Measurements from ENCODE around the gene CRYGN. TPM values are rescaled to one million over a fixed set of nuclear protein-coding genes. Genes with fewer than 3 reads are reported as not detected.

CRYGN gene
- total RNA-seq, 2 donors from 2014 or later, result not detected

DNA sequence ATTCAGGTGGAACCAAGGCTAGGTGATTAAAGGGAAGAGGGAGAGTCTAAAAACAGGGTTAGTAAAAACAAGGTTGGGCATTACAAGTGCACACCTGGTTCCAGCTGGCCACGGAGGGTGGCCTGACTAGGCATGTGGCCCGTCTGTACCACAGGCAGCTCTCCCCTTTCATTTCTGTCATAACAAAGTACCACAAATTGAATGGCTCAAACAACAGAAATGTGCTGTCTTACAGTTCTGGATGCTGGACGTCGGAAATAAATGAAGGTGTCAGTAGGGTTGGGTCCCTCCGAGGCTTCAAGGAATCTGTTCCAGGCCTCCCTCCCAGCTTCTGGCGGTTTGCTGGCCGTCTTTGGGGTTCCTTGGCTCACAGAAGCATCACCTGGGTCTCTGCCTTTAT is 16.7 kb downstream of the CRYGN start:
- H3K4me1 ChIP-seq, result no peaks in the 10 kb centered on the region
- H3K36me3 ChIP-seq, result no peaks in the 10 kb centered on the region
- no peak overlapping the region for H3K9ac ChIP-seq (ENCODE audit: low read depth in 2 of 2, low read length in 2 of 2)
- TF ChIP-seq, protein P1, sequence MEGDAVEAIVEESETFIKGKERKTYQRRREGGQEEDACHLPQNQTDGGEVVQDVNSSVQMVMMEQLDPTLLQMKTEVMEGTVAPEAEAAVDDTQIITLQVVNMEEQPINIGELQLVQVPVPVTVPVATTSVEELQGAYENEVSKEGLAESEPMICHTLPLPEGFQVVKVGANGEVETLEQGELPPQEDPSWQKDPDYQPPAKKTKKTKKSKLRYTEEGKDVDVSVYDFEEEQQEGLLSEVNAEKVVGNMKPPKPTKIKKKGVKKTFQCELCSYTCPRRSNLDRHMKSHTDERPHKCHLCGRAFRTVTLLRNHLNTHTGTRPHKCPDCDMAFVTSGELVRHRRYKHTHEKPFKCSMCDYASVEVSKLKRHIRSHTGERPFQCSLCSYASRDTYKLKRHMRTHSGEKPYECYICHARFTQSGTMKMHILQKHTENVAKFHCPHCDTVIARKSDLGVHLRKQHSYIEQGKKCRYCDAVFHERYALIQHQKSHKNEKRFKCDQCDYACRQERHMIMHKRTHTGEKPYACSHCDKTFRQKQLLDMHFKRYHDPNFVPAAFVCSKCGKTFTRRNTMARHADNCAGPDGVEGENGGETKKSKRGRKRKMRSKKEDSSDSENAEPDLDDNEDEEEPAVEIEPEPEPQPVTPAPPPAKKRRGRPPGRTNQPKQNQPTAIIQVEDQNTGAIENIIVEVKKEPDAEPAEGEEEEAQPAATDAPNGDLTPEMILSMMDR (IDR thresholded peaks at IDR 0.05), result no peak
- H3K27me3 ChIP-seq, result no peaks in the 10 kb centered on the region
- intact Hi-C loops (cut with DNase I), result no loop called here
- no peak overlapping the region for H3K27ac ChIP-seq
- H3K9me3 ChIP-seq, result no peaks in the 10 kb centered on the region
- DNase-seq, result no peak
- no peak overlapping the region for H3K4me3 ChIP-seq

DNA sequence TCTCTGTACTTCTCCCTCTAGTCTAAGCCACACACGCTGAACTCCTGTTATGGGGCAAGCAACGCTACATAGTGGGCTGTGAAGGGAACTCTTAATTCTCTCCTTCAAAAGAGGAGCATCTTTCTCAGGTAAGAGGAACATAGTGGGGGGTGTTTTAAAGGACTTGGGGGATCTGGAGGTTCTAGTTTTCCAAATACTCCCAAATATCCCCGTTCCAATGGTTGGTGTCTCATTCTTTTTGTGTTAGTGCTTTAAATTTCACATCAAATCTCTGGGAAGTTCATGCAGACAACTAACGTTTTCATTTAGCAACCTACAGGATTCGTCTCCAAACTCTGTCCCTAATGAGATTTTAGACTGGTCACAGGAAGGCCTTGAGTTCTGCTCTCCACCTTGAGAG is 17.7 kb downstream of the CRYGN start:
- TF ChIP-seq, protein P1 (IDR thresholded peaks at IDR 0.05), result no peak
- Histone ChIP-seq H3K9me3 (no peaks in the 10 kb centered on the region), H3K27ac (no peak overlapping the region), H3K9ac (ENCODE audit: low read depth in 2 of 2, low read length in 2 of 2) (no peak overlapping the region), H3K4me1 (no peaks in the 10 kb centered on the region), H3K27me3 (no peaks in the 10 kb centered on the region), H3K4me3 (no peak overlapping the region), H3K36me3 (no peaks in the 10 kb centered on the region)
- intact Hi-C loops (cut with DNase I), result no loop called here
- no peak for DNase-seq

DNA sequence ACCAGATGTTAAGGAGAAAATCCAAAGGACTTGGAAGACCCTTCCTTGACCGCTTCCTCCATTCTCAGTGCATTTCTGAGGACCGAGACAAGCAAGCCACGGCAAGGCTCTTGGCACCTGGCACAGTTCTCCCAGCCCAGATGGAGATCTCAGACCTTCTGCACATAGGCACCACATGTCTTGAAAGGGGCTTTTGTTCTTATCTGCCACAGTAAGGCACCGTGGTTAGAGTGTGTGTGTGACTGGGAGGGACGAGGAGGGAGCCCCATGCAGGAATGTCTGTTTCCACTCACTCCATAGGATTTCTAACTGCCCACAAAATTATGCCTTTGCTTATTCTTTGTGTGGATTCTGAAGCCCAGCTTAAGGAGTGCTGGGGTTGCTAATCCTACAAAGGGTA is 19.8 kb downstream of the CRYGN start:
- Histone ChIP-seq H3K36me3 (no peaks in the 10 kb centered on the region), H3K4me3 (no peak overlapping the region), H3K27ac (no peak overlapping the region), H3K27me3 (no peaks in the 10 kb centered on the region), H3K9ac (ENCODE audit: low read depth in 2 of 2, low read length in 2 of 2) (no peak overlapping the region), H3K9me3 (no peaks in the 10 kb centered on the region), H3K4me1 (no peaks in the 10 kb centered on the region)
- TF ChIP-seq, protein P1 (IDR thresholded peaks at IDR 0.05), result no peak
- intact Hi-C loops (cut with DNase I), result no loop called here
- no peak for DNase-seq

DNA sequence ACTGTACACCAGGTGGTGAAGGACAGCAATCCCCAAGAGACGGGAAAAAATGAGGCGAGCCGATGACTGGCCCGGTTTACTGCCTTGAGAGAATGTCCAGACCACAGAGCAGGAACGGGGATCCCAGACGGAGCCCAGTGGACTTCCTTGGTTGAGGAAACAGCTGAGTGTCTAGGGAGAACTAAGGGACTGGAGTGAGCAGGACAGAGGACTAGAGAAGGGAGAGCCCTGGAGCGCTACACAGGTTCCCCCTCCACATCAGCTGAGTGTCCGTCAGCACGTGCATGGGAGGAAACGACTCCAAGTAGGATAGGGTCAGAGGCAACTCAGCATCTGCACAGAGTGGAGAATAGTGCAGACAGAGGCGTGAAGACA is 23.0 kb downstream of the CRYGN start:
- H3K9ac ChIP-seq (ENCODE audit: low read depth in 2 of 2, low read length in 2 of 2), result no peak overlapping the region
- no peak overlapping the region for H3K27ac ChIP-seq
- intact Hi-C loops (cut with DNase I), result no loop called here
- H3K36me3 ChIP-seq, result no peaks in the 10 kb centered on the region
- TF ChIP-seq, protein P1 (IDR thresholded peaks at IDR 0.05), result no peak
- H3K9me3 ChIP-seq, result no peaks in the 10 kb centered on the region
- no peak for DNase-seq
- H3K4me3 ChIP-seq, result no peak overlapping the region
- no peaks in the 10 kb centered on the region for H3K4me1 ChIP-seq
- H3K27me3 ChIP-seq, result no peaks in the 10 kb centered on the region

DNA sequence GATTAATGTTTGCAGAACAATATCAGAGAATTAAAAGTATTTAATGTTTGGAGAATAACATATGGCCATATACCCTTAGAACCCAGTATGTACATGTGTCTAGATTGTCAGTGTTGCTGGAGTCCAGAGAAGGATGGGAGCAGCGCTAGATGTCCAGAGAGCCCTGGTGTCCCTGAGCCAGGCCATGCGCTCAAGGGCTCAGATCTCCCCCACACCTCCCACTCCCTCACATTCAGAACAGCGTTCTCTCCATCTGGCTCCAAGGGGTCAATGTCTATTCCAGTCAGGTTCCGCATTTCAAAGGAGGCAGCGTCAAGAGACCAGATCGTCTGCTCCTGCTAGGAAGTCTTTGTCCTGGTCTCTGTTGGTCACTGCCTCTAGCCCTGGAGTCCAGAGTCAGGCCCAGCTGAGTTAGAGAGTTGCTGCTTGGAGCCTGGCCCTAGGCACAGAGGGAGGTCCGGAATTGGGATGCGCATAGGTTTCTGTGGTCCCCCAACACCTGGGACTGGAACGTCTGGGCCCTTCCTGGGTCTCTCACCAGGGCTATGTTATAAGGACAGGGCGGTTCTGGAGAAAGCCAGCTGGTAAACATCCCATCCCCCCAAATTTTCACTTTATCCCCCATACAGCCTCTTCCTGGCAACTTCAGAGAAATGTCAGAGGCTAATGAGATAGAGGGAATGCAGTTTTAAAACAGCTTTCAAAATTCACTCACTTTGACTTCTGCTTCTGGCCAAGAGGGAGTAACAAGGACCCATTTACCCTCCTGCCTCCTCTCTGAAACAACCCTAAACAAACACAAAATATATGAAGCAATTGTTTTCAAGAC is 23.6 kb downstream of the CRYGN start:
- no peak overlapping the region for H3K4me3 ChIP-seq
- no peaks in the 10 kb centered on the region for H3K27me3 ChIP-seq
- no peak overlapping the region for H3K9ac ChIP-seq (ENCODE audit: low read depth in 2 of 2, low read length in 2 of 2)
- TF ChIP-seq, protein P1 (IDR thresholded peaks at IDR 0.05), result no peak
- no peak for DNase-seq
- no peaks in the 10 kb centered on the region for H3K36me3 ChIP-seq
- no peaks in the 10 kb centered on the region for H3K9me3 ChIP-seq
- H3K4me1 ChIP-seq, result no peaks in the 10 kb centered on the region
- H3K27ac ChIP-seq, result no peak overlapping the region
- intact Hi-C loops (cut with DNase I), result no loop called here
